Hepatocyte (in vitro differentiated cells): ENCODE results near the gene ZNF652.

Experiments used
- EZH2 ChIP-seq: fragments of 200-600 bp; sonication (generic); IDR thresholded peaks from 2 replicates; pipeline ENCODE4 v1.6.1; 2016; ENCODE audit warnings: antibody characterized with exemption, mild to moderate bottlenecking, borderline replicate concordance
- TF ChIP-seq, protein P1 (sequence below): fragments of 200-600 bp; sonication (generic); IDR thresholded peaks from 2 replicates; pipeline ENCODE4 v1.5.1; 2016; ENCODE audit warnings: antibody characterized with exemption, mild to moderate bottlenecking; ENCODE audit not compliant: poor library complexity

- TF ChIP-seq EZH2 = no peak
- TF ChIP-seq, protein P1, sequence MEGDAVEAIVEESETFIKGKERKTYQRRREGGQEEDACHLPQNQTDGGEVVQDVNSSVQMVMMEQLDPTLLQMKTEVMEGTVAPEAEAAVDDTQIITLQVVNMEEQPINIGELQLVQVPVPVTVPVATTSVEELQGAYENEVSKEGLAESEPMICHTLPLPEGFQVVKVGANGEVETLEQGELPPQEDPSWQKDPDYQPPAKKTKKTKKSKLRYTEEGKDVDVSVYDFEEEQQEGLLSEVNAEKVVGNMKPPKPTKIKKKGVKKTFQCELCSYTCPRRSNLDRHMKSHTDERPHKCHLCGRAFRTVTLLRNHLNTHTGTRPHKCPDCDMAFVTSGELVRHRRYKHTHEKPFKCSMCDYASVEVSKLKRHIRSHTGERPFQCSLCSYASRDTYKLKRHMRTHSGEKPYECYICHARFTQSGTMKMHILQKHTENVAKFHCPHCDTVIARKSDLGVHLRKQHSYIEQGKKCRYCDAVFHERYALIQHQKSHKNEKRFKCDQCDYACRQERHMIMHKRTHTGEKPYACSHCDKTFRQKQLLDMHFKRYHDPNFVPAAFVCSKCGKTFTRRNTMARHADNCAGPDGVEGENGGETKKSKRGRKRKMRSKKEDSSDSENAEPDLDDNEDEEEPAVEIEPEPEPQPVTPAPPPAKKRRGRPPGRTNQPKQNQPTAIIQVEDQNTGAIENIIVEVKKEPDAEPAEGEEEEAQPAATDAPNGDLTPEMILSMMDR = no peak
Measured at GRCh38 chr17:49260011-49260816, 101.8 kb downstream of the ZNF652 start.
